Measurements from ENCODE around the gene DNAJB2. TPM values are rescaled to one million over a fixed set of nuclear protein-coding genes. Genes with fewer than 3 reads are reported as not detected.
"Not testable (repeated sequence)": the region's sequence is repeated elsewhere in the genome, so short reads cannot be mapped to it uniquely, and the experiment has no call there.

Gene DNAJB2
- polyA plus RNA-seq, 1 donor, result 62.9 TPM

GRCh38 chr2:219282943-219283581 lies 3.9 kb downstream of the DNAJB2 start:
- DNase-seq, result no peak

- DNase-seq, result no peak
Observed at GRCh38 chr2:219284501-219285372, 5.6 kb downstream of the DNAJB2 start.

GRCh38 chr2:219285373-219285735 lies 6.2 kb downstream of the DNAJB2 start:
- DNase-seq, result no peak

- no peak for DNase-seq
Observed at GRCh38 chr2:219285894-219286425, 6.8 kb downstream of the DNAJB2 start.

- no peak for DNase-seq
Observed at GRCh38 chr2:219286436-219287115, 7.4 kb downstream of the DNAJB2 start.

- DNase-seq, result not testable (repeated sequence)
Observed at GRCh38 chr2:219287116-219287440, 7.9 kb downstream of the DNAJB2 start.

- DNase-seq, result no peak
Observed at GRCh38 chr2:219287580-219288265, 8.6 kb downstream of the DNAJB2 start.

GRCh38 chr2:219289195-219289536 lies 10.0 kb downstream of the DNAJB2 start:
- DNase-seq, result no peak

GRCh38 chr2:219289537-219290361 lies 10.6 kb downstream of the DNAJB2 start:
- no peak for DNase-seq

GRCh38 chr2:219290381-219291171 lies 11.4 kb downstream of the DNAJB2 start:
- no peak for DNase-seq

GRCh38 chr2:219291394-219291793 lies 12.2 kb downstream of the DNAJB2 start:
- DNase-seq, result no peak

- DNase-seq, result no peak
Observed at GRCh38 chr2:219291910-219292490, 12.8 kb downstream of the DNAJB2 start.

GRCh38 chr2:219292616-219293015 lies 13.4 kb downstream of the DNAJB2 start:
- DNase-seq, result no peak

- no peak for DNase-seq
Observed at GRCh38 chr2:219293736-219294231, 14.6 kb downstream of the DNAJB2 start.

GRCh38 chr2:219294356-219295351 lies 15.5 kb downstream of the DNAJB2 start:
- DNase-seq, result peak; percentile 83

- no peak for DNase-seq
Observed at GRCh38 chr2:219296142-219296541, 17.0 kb downstream of the DNAJB2 start.

- DNase-seq, result no peak
Observed at GRCh38 chr2:219296631-219297391, 17.6 kb downstream of the DNAJB2 start.

All from left kidney (tissue), 2 donors.